ENCODE measurements around the gene KIAA0319L. TPM values are rescaled to one million over a fixed set of nuclear protein-coding genes. Genes with fewer than 3 reads are reported as not detected.

Gene KIAA0319L
- polyA plus RNA-seq, 1 donor (not counting 4 experiments of a cell fraction or from before 2014, with no cell fraction given): 23.8 TPM

DNA sequence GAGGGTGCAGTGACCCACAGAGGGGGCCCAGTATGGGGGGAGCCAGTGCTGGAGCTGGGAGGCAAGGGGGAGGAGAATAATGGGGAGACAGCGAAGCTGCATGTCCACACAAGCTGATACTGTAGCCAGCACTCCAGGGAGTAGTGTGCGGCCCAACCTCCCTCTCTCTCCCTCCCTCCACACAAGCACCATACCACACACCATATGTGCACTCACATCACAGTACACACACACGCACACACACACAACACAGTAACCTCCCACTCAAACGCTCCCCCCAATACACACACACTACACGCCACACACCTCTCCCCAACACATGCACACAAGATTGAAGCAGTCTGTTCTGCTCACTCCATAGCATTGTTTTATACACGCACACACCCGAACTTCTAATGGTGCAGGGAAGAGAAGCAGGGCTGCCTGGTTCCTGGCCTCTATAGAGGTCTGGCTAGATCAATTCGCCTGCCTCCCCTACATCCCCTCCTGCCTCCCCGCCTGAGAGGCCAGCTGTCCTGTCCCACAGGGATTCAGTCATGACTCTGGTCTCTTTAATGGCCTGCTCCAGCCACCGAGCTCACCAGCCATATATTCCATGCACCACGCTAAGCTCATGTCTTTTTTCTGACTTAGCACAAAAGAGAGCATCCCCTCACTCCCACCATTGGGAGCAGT is 4.2 kb upstream of the KIAA0319L start:
- Histone ChIP-seq H3K79me2 (ENCODE audit: control insufficient read depth, insufficient read depth, low read length) (peaks cover 5% of the 10 kb centered on the region), H2AFZ (ENCODE audit: control insufficient read depth, low read length) (no peak overlapping the region), H3K36me3 (ENCODE audit: control insufficient read depth in 2 of 2, extremely low read depth in 1 of 2, insufficient read depth in 2 of 2, low read length in 2 of 2) (peaks cover 13 to 19% of the 10 kb centered on the region in 2 experiments), H3K27me3 (ENCODE audit: control insufficient read depth, extremely low read depth, insufficient read depth, low read length) (no peaks in the 10 kb centered on the region), H3K9ac (ENCODE audit: control insufficient read depth, extremely low read depth, insufficient read depth, low read length) (no peak overlapping the region), H3K9me1 (ENCODE audit: control insufficient read depth, extremely low read depth, insufficient read depth, low read length) (no peaks in the 10 kb centered on the region), H4K20me1 (ENCODE audit: control insufficient read depth, extremely low read depth, insufficient read depth, low read length) (peaks cover 16% of the 10 kb centered on the region), H3K4me3 (ENCODE audit: control insufficient read depth in 2 of 3, extremely low read depth in 1 of 3, insufficient read depth in 2 of 3, low read depth in 1 of 3, low read length in 3 of 3) (no peak overlapping the region), H3K9me3 (ENCODE audit: control insufficient read depth, low read depth, low read length) (no peaks in the 10 kb centered on the region), H3K27ac (ENCODE audit: control insufficient read depth, insufficient read depth, low read length) (no peak overlapping the region), H3K4me1 (ENCODE audit: control insufficient read depth, extremely low read depth, insufficient read depth, low read length) (peaks cover 43% of the 10 kb centered on the region), H3K4me2 (ENCODE audit: control insufficient read depth, extremely low read depth, insufficient read depth, low read depth, low read length) (peak overlapping the region; percentile 47)
- DNase-seq (ENCODE audit: low read depth, low spot score) (no peak), FAIRE-seq (peak; percentile 41)
- dilution Hi-C loops (cut with MboI; ENCODE audit: extremely low pct_ligation_motif_present, low sequenced_read_pairs): no loop called here
- TF ChIP-seq CTCF (optimal IDR thresholded peaks at IDR 0.05 in 1 of 3, IDR thresholded peaks at IDR 0.05 in 1 of 3, conservative IDR thresholded peaks at IDR 0.05 in 1 of 3; ENCODE audit: extremely low read depth in 1 of 3, insufficient read depth in 2 of 3, low read length in 3 of 3): no peak
- TF ChIP-seq EZH2 (IDR thresholded peaks at IDR 0.05; ENCODE audit: low read length): no peak

- Histone ChIP-seq H3K9me1 (ENCODE audit: control insufficient read depth, extremely low read depth, insufficient read depth, low read length) (no peaks in the 10 kb centered on the region), H2AFZ (ENCODE audit: control insufficient read depth, low read length) (no peak overlapping the region), H3K4me1 (ENCODE audit: control insufficient read depth, extremely low read depth, insufficient read depth, low read length) (peaks cover 52% of the 10 kb centered on the region), H3K9me3 (ENCODE audit: control insufficient read depth, low read depth, low read length) (no peaks in the 10 kb centered on the region), H3K79me2 (ENCODE audit: control insufficient read depth, insufficient read depth, low read length) (peaks cover 6% of the 10 kb centered on the region), H3K27ac (ENCODE audit: control insufficient read depth, insufficient read depth, low read length) (no peak overlapping the region), H3K36me3 (ENCODE audit: control insufficient read depth in 2 of 2, extremely low read depth in 1 of 2, insufficient read depth in 2 of 2, low read length in 2 of 2) (peaks cover 10 to 19% of the 10 kb centered on the region in 2 experiments), H3K9ac (ENCODE audit: control insufficient read depth, extremely low read depth, insufficient read depth, low read length) (peak overlapping the region; percentile 40), H3K4me2 (ENCODE audit: control insufficient read depth, extremely low read depth, insufficient read depth, low read depth, low read length) (peak overlapping the region; percentile 47), H4K20me1 (ENCODE audit: control insufficient read depth, extremely low read depth, insufficient read depth, low read length) (peaks cover 16% of the 10 kb centered on the region), H3K4me3 (ENCODE audit: control insufficient read depth in 2 of 3, extremely low read depth in 1 of 3, insufficient read depth in 2 of 3, low read depth in 1 of 3, low read length in 3 of 3) (peak overlapping the region in 1 of 3 experiments; percentile 31), H3K27me3 (ENCODE audit: control insufficient read depth, extremely low read depth, insufficient read depth, low read length) (no peaks in the 10 kb centered on the region)
- TF ChIP-seq EZH2 (IDR thresholded peaks at IDR 0.05; ENCODE audit: low read length) (no peak), CTCF (optimal IDR thresholded peaks at IDR 0.05 in 1 of 3, IDR thresholded peaks at IDR 0.05 in 1 of 3, conservative IDR thresholded peaks at IDR 0.05 in 1 of 3; ENCODE audit: extremely low read depth in 1 of 3, insufficient read depth in 2 of 3, low read length in 3 of 3) (no peak)
- no peak for DNase-seq (ENCODE audit: low read depth, low spot score)
- no peak for FAIRE-seq
- dilution Hi-C loops (cut with MboI; ENCODE audit: extremely low pct_ligation_motif_present, low sequenced_read_pairs): no loop called here
Observed at GRCh38 chr1:35560256-35561225, 3.3 kb upstream of the KIAA0319L start.

Data from keratinocyte (primary cell).